Sigmoid colon (tissue), 7 donors: ENCODE measurements around the gene FGF14. TPM values are rescaled to one million over a fixed set of nuclear protein-coding genes. Genes with fewer than 3 reads are reported as not detected.

Experiments
- DNase-seq: peaks from one replicate; pipeline ENCODE4 v3.0.0-alpha.2; 2019
- H3K27ac ChIP-seq, 4 donors: fragments of 200-600 bp; sonication (generic); one replicate each; pipeline ENCODE4 v1.5.1; 2016 to 2019; ENCODE audit warnings: mild to moderate bottlenecking in 1 of 4
- H3K27me3 ChIP-seq, 3 donors: fragments of 200-600 bp; sonication (generic); one replicate each; pipeline ENCODE4 v1.5.1; 2019; ENCODE audit warnings: mild to moderate bottlenecking in 1 of 3
- H3K36me3 ChIP-seq, 4 donors: fragments of 200-600 bp; sonication (generic); one replicate each; pipeline ENCODE4 v1.5.1; 2016 to 2019
- H3K4me1 ChIP-seq, 4 donors: fragments of 200-600 bp; sonication (generic); one replicate each; pipeline ENCODE4 v1.5.1; 2017 to 2019
- H3K4me3 ChIP-seq, 4 donors: fragments of 200-600 bp; sonication (generic); one replicate each; pipeline ENCODE4 v1.5.1; 2017 to 2019; ENCODE audit warnings: mild to moderate bottlenecking in 2 of 4, moderate library complexity in 1 of 4
- H3K9me3 ChIP-seq, 4 donors: fragments of 200-600 bp in 3 of 4; sonication (generic) in 3 of 4; one replicate each; pipeline versions ENCODE4 v1.5.1 to v1.6.1; 2013 to 2019
- CTCF ChIP-seq, 4 experiments: fragments of 450-650 bp in 3 of 4; fragments of 200-600 bp in 1 of 4; IDR thresholded peaks; one replicate each; pipeline ENCODE4 v1.5.1; 2016 to 2019; ENCODE audit warnings: antibody characterized with exemption in 4 of 4, mild to moderate bottlenecking in 3 of 4, moderate library complexity in 2 of 4
- EP300 ChIP-seq, 4 donors: sonication (generic); formaldehyde crosslinking; IDR thresholded peaks; one replicate each; pipeline ENCODE4 v1.6.1; 2017; ENCODE audit warnings: antibody characterized with exemption in 4 of 4
- POLR2A ChIP-seq, 2 donors: fragments of 450-650 bp; IDR thresholded peaks; one replicate each; pipeline ENCODE4 v1.6.1; 2016; ENCODE audit warnings: antibody characterized with exemption in 2 of 2, mild to moderate bottlenecking in 2 of 2, moderate library complexity in 2 of 2
- POLR2AphosphoS5 ChIP-seq, 4 donors: sonication (generic); formaldehyde crosslinking; IDR thresholded peaks; one replicate each; pipeline ENCODE4 v1.6.1; 2017; ENCODE audit warnings: antibody characterized with exemption in 4 of 4
- WGBS, 2 donors: extraction: QIAGEN DNeasy Blood & Tissue Kit; methylation state at CpG; one replicate each; pipeline ENCODE4 v1.1.7; 2013; 5-methylcytosine and 5-hydroxymethylcytosine counted together
- intact Hi-C: fragments of 100-400 bp; cut with DNase I; formaldehyde crosslinking; loops from one replicate; pipeline ENCODE4 v1.15.1; 2023
- polyA plus RNA-seq, 3 donors: library from polyadenylated mRNA; stranded (reverse); fragments of 200-250 nt; gene quantifications; one replicate each; pipeline ENCODE4 v1.2.3, GENCODE V29; 2013
- total RNA-seq, 4 donors: library from RNA; depleted of rRNA; stranded (reverse); fragments of >200 nt; gene quantifications; one replicate each; pipeline ENCODE4 v1.1.0, GENCODE V29; 2016
- donor health status: healthy with polysubstance abuse.
- donor health status: Bipolar disorder and iron deficiency.
- donor health status: healthy.

Gene FGF14
- total and polyA plus RNA-seq, 7 donors, result under 0.01 to 1.6 (median 1.1) TPM

GRCh38 chr13:101691341-101691860 is 710.4 kb downstream of the FGF14 start:
- Histone ChIP-seq H3K27ac (no peak overlapping the region), H3K27me3 (no peaks in the 10 kb centered on the region), H3K4me1 (no peaks in the 10 kb centered on the region), H3K36me3 (no peaks in the 10 kb centered on the region), H3K9me3 (no peaks in the 10 kb centered on the region), H3K4me3 (no peak overlapping the region)
- DNase-seq, result no peak
- 88 to 90% methylated on average over 3 of the region's 3 CpGs for WGBS, 2 donors
- TF ChIP-seq POLR2A (IDR thresholded peaks at IDR 0.05) (no peak), EP300 (IDR thresholded peaks at IDR 0.05) (no peak), CTCF (IDR thresholded peaks at IDR 0.05) (no peak), POLR2AphosphoS5 (IDR thresholded peaks at IDR 0.05) (no peak)
- intact Hi-C loops, result no loop called here

- no peak for DNase-seq
- TF ChIP-seq POLR2AphosphoS5 (IDR thresholded peaks at IDR 0.05), result no peak
- no peak for TF ChIP-seq EP300 (IDR thresholded peaks at IDR 0.05)
- no peak for TF ChIP-seq POLR2A (IDR thresholded peaks at IDR 0.05)
- TF ChIP-seq CTCF (IDR thresholded peaks at IDR 0.05), result no peak
- WGBS, 2 donors, result 43 to 61% methylated on average over 2 of the region's 2 CpGs
- Histone ChIP-seq H3K27me3 (no peaks in the 10 kb centered on the region), H3K9me3 (no peaks in the 10 kb centered on the region), H3K36me3 (no peaks in the 10 kb centered on the region), H3K4me3 (no peak overlapping the region), H3K27ac (no peak overlapping the region), H3K4me1 (no peaks in the 10 kb centered on the region)
- intact Hi-C loops, result no loop called here
Measured at GRCh38 chr13:101690871-101691270, 711.0 kb downstream of the FGF14 start.

GRCh38 chr13:101686003-101686402 is 715.8 kb downstream of the FGF14 start:
- H3K4me3 ChIP-seq, result no peak overlapping the region
- no peaks in the 10 kb centered on the region for H3K27me3 ChIP-seq
- no peaks in the 10 kb centered on the region for H3K36me3 ChIP-seq
- 88% methylated on average over 2 of the region's 2 CpGs for WGBS, 2 donors
- H3K4me1 ChIP-seq, result no peaks in the 10 kb centered on the region
- intact Hi-C loops, result no loop called here
- TF ChIP-seq CTCF (IDR thresholded peaks at IDR 0.05) (no peak), POLR2A (IDR thresholded peaks at IDR 0.05) (no peak), EP300 (IDR thresholded peaks at IDR 0.05) (no peak)
- DNase-seq, result no peak
- no peaks in the 10 kb centered on the region for H3K9me3 ChIP-seq
- H3K27ac ChIP-seq, result no peak overlapping the region

GRCh38 chr13:101681834-101682233 is 720.0 kb downstream of the FGF14 start:
- Histone ChIP-seq H3K36me3 (no peaks in the 10 kb centered on the region), H3K4me1 (no peaks in the 10 kb centered on the region), H3K27ac (no peak overlapping the region), H3K4me3 (no peak overlapping the region), H3K9me3 (no peaks in the 10 kb centered on the region), H3K27me3 (no peaks in the 10 kb centered on the region)
- intact Hi-C loops, result no loop called here
- no peak for TF ChIP-seq EP300 (IDR thresholded peaks at IDR 0.05)
- TF ChIP-seq POLR2AphosphoS5 (IDR thresholded peaks at IDR 0.05), result no peak
- no peak for TF ChIP-seq CTCF (IDR thresholded peaks at IDR 0.05)
- no peak for TF ChIP-seq POLR2A (IDR thresholded peaks at IDR 0.05)
- no peak for DNase-seq
